Muscle layer of duodenum (tissue), 2 donors: ENCODE results near the gene PTGIS.

Experiments
- H3K27ac ChIP-seq: one replicate; pipeline ENCODE4 v1.7.0; 2013; ENCODE audit warnings: mild to moderate bottlenecking, low read length
- H3K27me3 ChIP-seq: one replicate; pipeline ENCODE4 v1.7.0; 2013; ENCODE audit warnings: low read depth, mild to moderate bottlenecking, control low read depth, low read length
- H3K36me3 ChIP-seq, 2 donors: one replicate each; pipeline ENCODE4 v1.7.0; 2013; ENCODE audit warnings: low read length in 2 of 2, control low read depth in 1 of 2, mild to moderate bottlenecking in 1 of 2; ENCODE audit not compliant: insufficient read depth in 2 of 2, control insufficient read depth in 1 of 2
- H3K4me1 ChIP-seq, 2 donors: one replicate each; pipeline ENCODE4 v1.7.0; 2013; ENCODE audit warnings: low read length in 2 of 2, mild to moderate bottlenecking in 2 of 2, control low read depth in 1 of 2, moderate library complexity in 1 of 2; ENCODE audit not compliant: insufficient read depth in 2 of 2, control insufficient read depth in 1 of 2
- H3K4me3 ChIP-seq, 2 donors: one replicate each; pipeline ENCODE4 v1.7.0; 2013; ENCODE audit warnings: low read length in 2 of 2, low read depth in 1 of 2, mild to moderate bottlenecking in 1 of 2
- H3K9me3 ChIP-seq, 2 donors: one replicate each; pipeline ENCODE4 v1.7.0; 2013; ENCODE audit warnings: low read length in 2 of 2, control low read depth in 1 of 2, mild to moderate bottlenecking in 1 of 2; ENCODE audit not compliant: control insufficient read depth in 1 of 2
- donor health status: healthy.

The PTGIS gene

GRCh38 chr20:49608752-49609670 is 41.1 kb upstream of the PTGIS start:
- peak overlapping the region in 1 of 2 donors; percentile 27 for H3K4me3 ChIP-seq
- peaks cover 3 to 23% of the 10 kb centered on the region in 2 donors for H3K4me1 ChIP-seq
- H3K36me3 ChIP-seq, result no peaks in the 10 kb centered on the region
- H3K27ac ChIP-seq, result no peak overlapping the region
- no peaks in the 10 kb centered on the region for H3K27me3 ChIP-seq
- no peaks in the 10 kb centered on the region for H3K9me3 ChIP-seq

GRCh38 chr20:49607568-49607967 is 39.6 kb upstream of the PTGIS start:
- Histone ChIP-seq H3K27ac (no peak overlapping the region), H3K9me3 (no peaks in the 10 kb centered on the region), H3K4me1 (peaks cover 3 to 27% of the 10 kb centered on the region in 2 donors)

GRCh38 chr20:49603209-49603627 is 35.3 kb upstream of the PTGIS start:
- H3K4me1 ChIP-seq, result peaks cover 0 to 12% of the 10 kb centered on the region in 2 donors
- no peak overlapping the region for H3K4me3 ChIP-seq
- no peaks in the 10 kb centered on the region for H3K27me3 ChIP-seq
- H3K36me3 ChIP-seq, result no peaks in the 10 kb centered on the region
- no peaks in the 10 kb centered on the region for H3K9me3 ChIP-seq
- H3K27ac ChIP-seq, result no peak overlapping the region

More at GRCh38 chr20:49607568-49607967, 39.6 kb upstream of the PTGIS start:
- Histone ChIP-seq H3K27me3 (no peaks in the 10 kb centered on the region), H3K36me3 (no peaks in the 10 kb centered on the region), H3K4me3 (no peak overlapping the region)

GRCh38 chr20:49602345-49603208 is 34.6 kb upstream of the PTGIS start:
- Histone ChIP-seq H3K4me1 (peaks cover 0 to 12% of the 10 kb centered on the region in 2 donors), H3K27ac (no peak overlapping the region), H3K4me3 (no peak overlapping the region), H3K36me3 (no peaks in the 10 kb centered on the region), H3K27me3 (no peaks in the 10 kb centered on the region), H3K9me3 (no peaks in the 10 kb centered on the region)

DNA sequence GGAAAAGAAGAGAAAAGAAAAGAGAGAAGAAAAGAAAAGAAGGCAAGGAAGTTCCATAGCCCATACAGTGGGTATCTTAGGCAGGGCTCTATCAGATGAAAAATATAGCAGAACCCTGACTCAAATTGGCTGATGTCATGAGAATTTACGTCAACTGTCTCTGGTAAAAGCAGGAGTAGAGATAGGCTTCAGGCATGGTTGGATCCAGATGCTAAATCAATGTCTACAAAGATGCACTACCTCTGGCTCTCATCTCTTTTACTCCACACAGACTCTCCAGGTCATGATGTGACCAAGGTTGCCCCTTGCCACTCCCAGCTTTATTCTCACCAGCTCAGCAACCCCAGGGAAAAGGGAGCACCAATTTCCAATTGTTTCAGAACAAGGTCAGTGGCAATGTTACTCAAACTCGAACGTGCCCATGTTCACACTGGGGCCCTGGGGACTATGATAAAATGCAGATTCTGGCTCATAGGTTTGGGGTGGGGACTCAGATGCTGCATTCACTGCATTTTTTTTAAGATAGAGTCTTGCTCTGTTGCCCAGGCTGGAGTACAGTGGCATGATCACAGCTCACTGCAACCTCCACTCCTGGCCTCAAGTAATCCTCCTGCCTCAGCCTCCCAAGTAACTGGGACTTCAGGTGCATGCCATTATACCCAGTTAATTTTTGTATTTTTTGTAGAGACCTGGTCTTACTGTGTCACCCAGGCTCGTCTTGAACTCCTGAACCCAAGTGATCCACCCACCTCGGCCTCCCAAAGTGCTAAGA is 33.4 kb upstream of the PTGIS start:
- H3K27me3 ChIP-seq, result no peaks in the 10 kb centered on the region
- peaks cover 0 to 12% of the 10 kb centered on the region in 2 donors for H3K4me1 ChIP-seq
- no peak overlapping the region for H3K27ac ChIP-seq
- H3K36me3 ChIP-seq, result no peaks in the 10 kb centered on the region
- no peak overlapping the region for H3K4me3 ChIP-seq
- H3K9me3 ChIP-seq, result no peaks in the 10 kb centered on the region

DNA sequence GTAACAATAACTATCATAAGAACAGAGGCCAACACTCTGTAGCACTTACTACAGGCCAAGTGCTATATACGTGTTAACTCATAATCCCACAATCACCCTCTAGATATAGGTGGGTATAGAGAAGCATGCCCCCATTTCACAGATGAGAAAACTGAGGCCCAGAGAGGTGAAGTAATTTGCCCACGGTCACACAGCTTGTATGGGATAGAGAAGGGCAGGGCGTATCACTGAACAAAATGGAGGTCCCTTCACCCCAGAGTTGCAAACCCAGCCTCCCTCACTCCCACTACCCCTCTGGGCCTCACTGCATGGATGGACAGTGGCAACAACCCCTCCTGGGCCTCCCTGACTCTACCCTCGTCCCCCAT is 31.8 kb upstream of the PTGIS start:
- Histone ChIP-seq H3K36me3 (no peaks in the 10 kb centered on the region), H3K4me3 (no peak overlapping the region), H3K9me3 (no peaks in the 10 kb centered on the region), H3K27ac (no peak overlapping the region), H3K27me3 (no peaks in the 10 kb centered on the region), H3K4me1 (peaks cover 0 to 7% of the 10 kb centered on the region in 2 donors)

- Histone ChIP-seq H3K4me1 (peaks cover 0 to 7% of the 10 kb centered on the region in 2 donors), H3K36me3 (no peaks in the 10 kb centered on the region), H3K9me3 (no peaks in the 10 kb centered on the region), H3K27me3 (no peaks in the 10 kb centered on the region), H3K27ac (no peak overlapping the region), H3K4me3 (no peak overlapping the region)
Measured at GRCh38 chr20:49597825-49598395, 30.0 kb upstream of the PTGIS start.

DNA sequence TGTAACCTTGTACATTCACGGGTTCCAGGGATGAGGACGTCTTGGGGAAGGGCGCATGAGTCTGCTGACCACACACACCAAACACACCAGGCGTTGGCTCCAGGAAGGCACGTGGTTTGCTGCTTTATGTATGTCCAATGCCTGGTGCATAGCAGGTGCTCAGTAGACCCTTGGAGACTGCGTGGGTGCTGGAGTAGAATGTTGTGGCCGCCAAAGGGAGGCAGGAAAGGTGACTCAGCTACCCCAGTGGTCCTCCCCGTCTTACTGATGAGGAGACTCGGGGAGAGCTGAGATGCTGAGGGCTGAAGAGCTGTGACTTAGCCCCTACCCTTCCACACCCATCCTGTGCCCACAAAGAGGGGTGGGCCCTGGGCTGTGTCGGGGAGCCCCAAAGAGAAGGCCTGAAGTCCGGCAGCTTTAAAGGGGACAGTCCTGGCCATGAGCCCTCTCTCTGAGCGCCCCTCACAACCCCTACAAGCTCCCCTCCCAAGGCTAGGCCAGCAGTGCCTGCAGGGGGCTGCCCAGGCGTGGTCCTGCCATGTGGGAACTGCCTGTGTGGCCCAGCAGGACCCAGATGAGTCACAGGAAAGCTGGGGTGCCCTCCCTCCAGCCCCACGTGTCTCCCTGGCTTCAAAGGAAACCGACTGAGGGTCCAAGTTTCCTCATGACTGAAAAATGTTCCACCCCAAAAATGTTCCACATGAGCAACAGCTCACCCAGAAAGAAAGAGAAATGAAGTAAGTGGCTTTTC is 28.0 kb upstream of the PTGIS start:
- Histone ChIP-seq H3K27me3 (no peaks in the 10 kb centered on the region), H3K4me3 (no peak overlapping the region), H3K27ac (peak overlapping the region; percentile 45), H3K4me1 (no peaks in the 10 kb centered on the region), H3K9me3 (no peaks in the 10 kb centered on the region), H3K36me3 (no peaks in the 10 kb centered on the region)

- H3K9me3 ChIP-seq, result no peaks in the 10 kb centered on the region
- H3K4me3 ChIP-seq, result no peak overlapping the region
- peak overlapping the region; percentile 45 for H3K27ac ChIP-seq
- no peaks in the 10 kb centered on the region for H3K4me1 ChIP-seq
- no peaks in the 10 kb centered on the region for H3K27me3 ChIP-seq
- H3K36me3 ChIP-seq, result no peaks in the 10 kb centered on the region
Measured at GRCh38 chr20:49595346-49595745, 27.4 kb upstream of the PTGIS start.

GRCh38 chr20:49594931-49595315 is 27.0 kb upstream of the PTGIS start:
- H3K27ac ChIP-seq, result peak overlapping the region; percentile 75
- no peaks in the 10 kb centered on the region for H3K27me3 ChIP-seq
- no peaks in the 10 kb centered on the region for H3K36me3 ChIP-seq
- H3K4me1 ChIP-seq, result no peaks in the 10 kb centered on the region
- H3K9me3 ChIP-seq, result no peaks in the 10 kb centered on the region
- H3K4me3 ChIP-seq, result no peak overlapping the region
